IMR-90 (cell line): ENCODE measurements around the gene CREB5. TPM values are rescaled to one million over a fixed set of nuclear protein-coding genes. Genes with fewer than 3 reads are reported as not detected.

Source experiments
- ATAC-seq: fragments of 200-7000 bp; cut with Tn5 transposase; 2 replicates; pipeline ENCODE4 v1.9.1; 2020; ENCODE audit warnings: low read depth, mild to moderate bottlenecking, moderate library complexity
- BruUV-seq: library from RNA; stranded (reverse); fragments of 400-500 nt; replicated peaks from 2 replicates; lab custom pipeline; 2021; lab: Mats Ljungman, UMichigan
- CTCF ChIA-PET: fragments of 300-600 bp; formaldehyde crosslinking; extraction: SDS; loops from one replicate; lab custom pipeline; 2021; ENCODE audit warnings: antibody characterized with exemption; lab: Yijun Ruan, JAX
- POLR2A ChIA-PET: fragments of 300-600 bp; sonication (Branson Sonifier 250); formaldehyde crosslinking; loops from one replicate; lab custom pipeline; 2022; ENCODE audit warnings: antibody characterized with exemption; ENCODE audit not compliant: unreplicated experiment; lab: Charles Lee
- DNase-seq: peaks from one replicate; pipeline ENCODE4 v3.0.0; 2013
- H2AFZ ChIP-seq: replicated peaks from 2 replicates; pipeline ENCODE3; 2013; ENCODE audit warnings: low read length, mild to moderate bottlenecking; ENCODE audit not compliant: poor library complexity
- H2AK5ac ChIP-seq: 2 replicates; pipeline ENCODE4 v1.6.1; 2013; ENCODE audit warnings: low read depth, low read length, inconsistent platforms
- H2AK9ac ChIP-seq: replicated peaks from 2 replicates; pipeline ENCODE3; 2013; ENCODE audit warnings: mild to moderate bottlenecking, low read depth, low read length, moderate library complexity; ENCODE audit not compliant: poor library complexity
- H2BK120ac ChIP-seq: 2 replicates; pipeline ENCODE4 v1.6.1; 2013; ENCODE audit warnings: low read depth, low read length, inconsistent platforms
- H2BK15ac ChIP-seq: 3 replicates; pipeline ENCODE4 v1.6.1; 2013; ENCODE audit warnings: low read depth, low read length, inconsistent platforms
- H2BK20ac ChIP-seq: 2 replicates; pipeline ENCODE4 v1.6.1; 2013; ENCODE audit warnings: low read depth, mild to moderate bottlenecking, inconsistent platforms, low read length, moderate library complexity
- H2BK5ac ChIP-seq: 2 replicates; pipeline ENCODE4 v1.6.1; 2013; ENCODE audit warnings: mild to moderate bottlenecking, low read depth, low read length, inconsistent platforms; ENCODE audit not compliant: poor library complexity, severe bottlenecking
- H3K14ac ChIP-seq: replicated peaks from 2 replicates; pipeline ENCODE4 v1.6.1; 2013; ENCODE audit warnings: low read depth, low read length, inconsistent platforms
- H3K18ac ChIP-seq: 2 replicates; pipeline ENCODE4 v1.6.1; 2013; ENCODE audit warnings: low read depth, low read length, control low read depth
- H3K23ac ChIP-seq: 2 replicates; pipeline ENCODE4 v1.6.1; 2013; ENCODE audit warnings: low read depth, low read length, inconsistent platforms
- H3K27ac ChIP-seq: 2 replicates; pipeline ENCODE4 v1.5.1; 2013; ENCODE audit warnings: mild to moderate bottlenecking, control low read depth, low read length; ENCODE audit not compliant: insufficient read depth
- H3K27me3 ChIP-seq: 2 replicates; pipeline ENCODE4 v1.6.1; 2013; ENCODE audit warnings: low read length; ENCODE audit not compliant: control insufficient read depth, insufficient read depth
- H3K36me3 ChIP-seq: 2 replicates; pipeline ENCODE4 v1.6.1; 2013; ENCODE audit warnings: low read length, mixed read lengths; ENCODE audit not compliant: control insufficient read depth, insufficient read depth
- H3K4ac ChIP-seq: 2 replicates; pipeline ENCODE4 v1.6.1; 2013; ENCODE audit warnings: low read depth, low read length, inconsistent platforms
- H3K4me1 ChIP-seq: 2 replicates; pipeline ENCODE4 v1.6.1; 2013; ENCODE audit warnings: low read length, mixed read lengths; ENCODE audit not compliant: control insufficient read depth, insufficient read depth
- H3K4me2 ChIP-seq: 2 replicates; pipeline ENCODE4 v1.6.1; 2013; ENCODE audit warnings: low read depth, mild to moderate bottlenecking, control low read depth, low read length, moderate library complexity
- H3K4me3 ChIP-seq: 2 replicates; pipeline ENCODE4 v1.5.1; 2013; ENCODE audit warnings: low read depth, mild to moderate bottlenecking, control low read depth, low read length, moderate library complexity; ENCODE audit not compliant: insufficient read depth
- H3K56ac ChIP-seq: 2 replicates; pipeline ENCODE4 v1.6.1; 2013; ENCODE audit warnings: low read length, inconsistent platforms; ENCODE audit not compliant: insufficient read depth; ENCODE audit errors: extremely low read depth
- H3K79me1 ChIP-seq, 2 experiments: 2 replicates each; pipeline ENCODE4 v1.6.1; 2013; ENCODE audit warnings: low read length in 2 of 2, inconsistent platforms in 1 of 2, low read depth in 1 of 2
- H3K9ac ChIP-seq: 2 replicates; pipeline ENCODE4 v1.6.1; 2013; ENCODE audit warnings: low read depth, low read length, control low read depth
- H3K9me1 ChIP-seq: 2 replicates; pipeline ENCODE4 v1.6.1; 2013; ENCODE audit warnings: low read length, inconsistent platforms; ENCODE audit not compliant: insufficient read depth
- H3K9me3 ChIP-seq: 2 replicates; pipeline ENCODE4 v1.6.1; 2013; ENCODE audit warnings: low read length; ENCODE audit not compliant: control insufficient read depth, insufficient read depth
- H4K20me1 ChIP-seq: 2 replicates; pipeline ENCODE4 v1.6.1; 2013; ENCODE audit warnings: low read length, inconsistent platforms; ENCODE audit not compliant: insufficient read depth
- H4K5ac ChIP-seq: 2 replicates; pipeline ENCODE4 v1.6.1; 2013; ENCODE audit warnings: mild to moderate bottlenecking, low read depth, low read length, control low read depth
- H4K8ac ChIP-seq, 2 experiments: 2 replicates each; pipeline ENCODE4 v1.6.1; 2013; ENCODE audit warnings: low read depth in 2 of 2, low read length in 2 of 2, control low read depth in 1 of 2, inconsistent platforms in 1 of 2
- H4K91ac ChIP-seq: 2 replicates; pipeline ENCODE4 v1.6.1; 2013; ENCODE audit warnings: low read depth, low read length, inconsistent platforms; ENCODE audit not compliant: insufficient read depth
- BHLHE40 ChIP-seq: fragments of 150-350 bp; IDR thresholded peaks from 2 replicates; pipeline ENCODE4 v1.6.1; 2016; ENCODE audit warnings: mild to moderate bottlenecking, low read depth, low read length
- CEBPB ChIP-seq: IDR thresholded peaks from 2 replicates; pipeline ENCODE4 v1.6.1; 2012; ENCODE audit warnings: low read depth, low read length, improper control_type of control experiment
- CHD1 ChIP-seq: IDR thresholded peaks from 2 replicates; pipeline ENCODE4 v1.6.1; 2012; ENCODE audit warnings: low read depth, low read length, improper control_type of control experiment
- CTCF ChIP-seq: conservative IDR thresholded peaks from 2 replicates; pipeline ENCODE4 v1.5.1; 2012; ENCODE audit warnings: mild to moderate bottlenecking, low read depth, low read length, improper control_type of control experiment
- ELK1 ChIP-seq: fragments of 150-350 bp; IDR thresholded peaks from 2 replicates; pipeline ENCODE4 v1.6.1; 2016; ENCODE audit warnings: low read depth, mild to moderate bottlenecking, low read length, moderate library complexity, borderline replicate concordance
- FOS ChIP-seq: fragments of 150-350 bp; IDR thresholded peaks from 2 replicates; pipeline ENCODE4 v1.6.1; 2016; ENCODE audit warnings: low read depth, low read length
- MAFK ChIP-seq: IDR thresholded peaks from 2 replicates; pipeline ENCODE4 v1.6.1; 2012; ENCODE audit warnings: low read depth, low read length, improper control_type of control experiment
- MAZ ChIP-seq: IDR thresholded peaks from 2 replicates; pipeline ENCODE4 v1.6.1; 2012; ENCODE audit warnings: low read depth, mild to moderate bottlenecking, low read length, improper control_type of control experiment, moderate library complexity, borderline replicate concordance
- MXI1 ChIP-seq: IDR thresholded peaks from 2 replicates; pipeline ENCODE4 v1.6.1; 2012; ENCODE audit warnings: low read depth, mild to moderate bottlenecking, low read length, moderate library complexity, borderline replicate concordance
- NFE2L2 ChIP-seq: fragments of 150-350 bp; IDR thresholded peaks from 2 replicates; pipeline ENCODE4 v1.6.1; 2016; ENCODE audit warnings: low read depth, mild to moderate bottlenecking, low read length
- POLR2A ChIP-seq: IDR thresholded peaks from 2 replicates; pipeline ENCODE4 v1.6.1; 2012; ENCODE audit warnings: mild to moderate bottlenecking, low read depth, low read length
- RAD21 ChIP-seq: IDR thresholded peaks from 2 replicates; pipeline ENCODE4 v1.6.1; 2012; ENCODE audit warnings: low read length, improper control_type of control experiment
- RCOR1 ChIP-seq: IDR thresholded peaks from 2 replicates; pipeline ENCODE4 v1.6.1; 2012; ENCODE audit warnings: mild to moderate bottlenecking, low read length, improper control_type of control experiment; ENCODE audit not compliant: insufficient replicate concordance
- RFX5 ChIP-seq: IDR thresholded peaks from 2 replicates; pipeline ENCODE4 v1.8.0; 2012; ENCODE audit warnings: low read depth, mild to moderate bottlenecking, low read length, moderate library complexity
- SMC3 ChIP-seq: fragments of 150-350 bp; IDR thresholded peaks from 2 replicates; pipeline ENCODE4 v1.6.1; 2016; ENCODE audit warnings: low read depth, mild to moderate bottlenecking, antibody characterized with exemption, low read length, moderate library complexity
- WGBS, 2 experiments: methylation state at CpG; one replicate each; pipeline versions ENCODE4 v1.1.5 to v1.1.7; 2013; ENCODE audit warnings: missing lambda C conversion rate in 2 of 2; ENCODE audit not compliant: insufficient read length in 1 of 2; ENCODE audit errors: extremely low coverage in 2 of 2; 5-methylcytosine and 5-hydroxymethylcytosine counted together
- dilution Hi-C: fragments of 300-500 bp; cut with HindIII; formaldehyde crosslinking; loops from one replicate; pipeline ENCODE4 v1.14.3; 2018; ENCODE audit warnings: low sequenced_read_pairs; ENCODE audit not compliant: unreplicated experiment
- in situ Hi-C: fragments of 300-500 bp; cut with MboI; formaldehyde crosslinking; loops from 3 replicates; pipeline ENCODE4 v1.14.3; 2019; ENCODE audit warnings: low sequenced_read_pairs, inconsistent platforms, mixed read lengths
- intact Hi-C: fragments of 100-400 bp; cut with micrococcal nuclease; formaldehyde crosslinking; loops from 2 replicates; pipeline ENCODE4 v1.10.0; 2022
- polyA plus RNA-seq, 3 experiments: library from polyadenylated mRNA; depleted of rRNA; stranded (reverse); fragments of >200 nt; gene quantifications; 2 replicates each; pipeline ENCODE4 v1.2.3, GENCODE V29; 2012; ENCODE audit warnings: low replicate concordance in 1 of 3
- total RNA-seq: library from RNA; depleted of rRNA; stranded (reverse); fragments of >200 nt; gene quantifications from 2 replicates; pipeline ENCODE4 v1.2.3, GENCODE V29; 2012
- TF ChIP-seq, protein P1 (sequence below): fragments of 150-350 bp; IDR thresholded peaks from 2 replicates; pipeline ENCODE4 v1.6.1; 2017; ENCODE audit warnings: mild to moderate bottlenecking, antibody characterized with exemption, low read length, low read depth

CREB5 gene
- total and polyA plus RNA-seq, 2 of the 4 experiments (the other 2 are of a cell fraction), result 7.3 to 13.1 TPM

- peak overlapping the region; percentile 23; the same call in 1 of the 2 replicates for H3K27ac ChIP-seq
- intact Hi-C loops, result no loop called here
- H4K20me1 ChIP-seq, result no peaks in the 10 kb centered on the region
- H3K36me3 ChIP-seq, result no peaks in the 10 kb centered on the region
- H3K4me3 ChIP-seq, result no peak overlapping the region
- H3K79me1 ChIP-seq, result no peaks in the 10 kb centered on the region
- no peak overlapping the region for H4K5ac ChIP-seq
- dilution Hi-C loops, result no loop called here
- no peak overlapping the region for H4K8ac ChIP-seq
- no peaks in the 10 kb centered on the region for H3K9me3 ChIP-seq
- H3K27me3 ChIP-seq, result peaks cover 2% of the 10 kb centered on the region; the same call in 1 of the 2 replicates
- no peak overlapping the region for H2AK9ac ChIP-seq
- no peak overlapping the region for H2BK15ac ChIP-seq
- WGBS, 2 experiments, result no CpG with 5 or more reads among the region's 6 CpGs
- DNase-seq (peak; percentile 38), ATAC-seq (peak; percentile 84)
- no peak overlapping the region for H3K4ac ChIP-seq
- POLR2A ChIA-PET, result no interaction called here
- no peak overlapping the region for H2BK120ac ChIP-seq
- H3K4me2 ChIP-seq, result no peak overlapping the region
- no peak overlapping the region for H2AK5ac ChIP-seq
- H4K91ac ChIP-seq, result no peak overlapping the region
- no peaks in the 10 kb centered on the region for H3K9me1 ChIP-seq
- no TSS peak for BruUV-seq
- no peak overlapping the region for H3K9ac ChIP-seq
- no peak overlapping the region for H3K56ac ChIP-seq
- H3K23ac ChIP-seq, result no peak overlapping the region
- H3K18ac ChIP-seq, result no peak overlapping the region
- no peak overlapping the region for H2BK20ac ChIP-seq
- H3K4me1 ChIP-seq, result peaks cover 2% of the 10 kb centered on the region; the same call in 1 of the 2 replicates
- no peak overlapping the region for H2AFZ ChIP-seq
- CTCF ChIA-PET, result no interaction called here
- H2BK5ac ChIP-seq, result no peak overlapping the region
- no peak overlapping the region for H3K14ac ChIP-seq
- in situ Hi-C loops, result no loop called here
- TF ChIP-seq NFE2L2 (no peak), ELK1 (no peak), CEBPB (no peak), MAZ (no peak), SMC3 (no peak), MXI1 (no peak), RCOR1 (no peak), FOS (no peak), POLR2A (no peak), CHD1 (no peak), RFX5 (no peak), CTCF (no peak), MAFK (no peak), RAD21 (no peak), BHLHE40 (no peak)
- TF ChIP-seq, protein P1, sequence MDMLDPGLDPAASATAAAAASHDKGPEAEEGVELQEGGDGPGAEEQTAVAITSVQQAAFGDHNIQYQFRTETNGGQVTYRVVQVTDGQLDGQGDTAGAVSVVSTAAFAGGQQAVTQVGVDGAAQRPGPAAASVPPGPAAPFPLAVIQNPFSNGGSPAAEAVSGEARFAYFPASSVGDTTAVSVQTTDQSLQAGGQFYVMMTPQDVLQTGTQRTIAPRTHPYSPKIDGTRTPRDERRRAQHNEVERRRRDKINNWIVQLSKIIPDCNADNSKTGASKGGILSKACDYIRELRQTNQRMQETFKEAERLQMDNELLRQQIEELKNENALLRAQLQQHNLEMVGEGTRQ, result no peak
Measured at GRCh38 chr7:28865601-28866144, 453.4 kb downstream of the CREB5 start.
